Inflammatory macrophage (primary cell): Measurements from ENCODE around the gene CDT1.
A peak's percentile ranks its signal among the peaks of the same experiment; 100 is the strongest.

Experiments used
- DNase-seq, 2 donors: peaks; one replicate each; pipeline ENCODE4 v3.0.0-alpha.2; 2020 to 2022

Gene CDT1

DNA sequence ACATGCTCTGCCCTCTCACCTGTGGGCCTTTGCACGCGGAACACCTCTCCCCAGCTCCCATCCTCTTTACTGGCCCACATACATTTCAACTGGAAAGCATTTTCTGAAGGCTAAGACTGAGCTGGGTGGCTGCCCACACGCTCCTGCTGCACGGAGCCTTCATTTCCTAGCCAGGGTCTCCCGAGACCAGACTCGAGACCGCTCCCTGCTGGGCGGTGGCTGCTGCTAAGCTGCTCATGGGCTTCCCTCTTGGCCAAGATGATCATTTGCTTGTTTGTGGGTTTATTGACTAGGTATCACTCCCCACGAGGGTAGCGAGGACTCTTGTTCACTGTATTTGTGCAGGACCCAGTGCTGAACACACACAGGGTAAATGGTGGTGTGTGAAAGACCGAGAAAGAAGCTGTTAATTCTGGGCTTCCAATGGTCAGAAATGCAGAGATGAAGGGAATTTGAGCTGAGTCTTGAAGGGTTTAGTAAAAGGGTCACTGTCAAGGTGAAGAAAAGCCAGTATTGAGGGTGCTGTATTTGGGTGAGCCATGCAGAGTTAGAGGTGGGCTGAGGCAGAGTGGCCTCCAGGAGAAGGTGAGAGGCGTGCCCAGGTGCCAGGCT lies 54.2 kb downstream of the CDT1 start:
- DNase-seq, result peak; percentile 78 to 90
